Stimulated activated memory B cell treated with anti-CD40 and anti-IgM and Interleukin-4, amounts not matched to agents 10 μg/mL and 1 μg/mL and 100 μg/mL, for 72 hours (primary cell): Measurements from ENCODE around the gene ABHD16A.
"Not testable (repeated sequence)": the region's sequence is repeated elsewhere in the genome, so short reads cannot be mapped to it uniquely, and the experiment has no call there.

Experiments used
- ATAC-seq: fragments of 150-1000 bp; cut with Tn5 transposase; 2 replicates; pipeline ENCODE4 v1.10.0; 2021
- H3K27ac Mint-ChIP-seq: one replicate; pipeline ENCODE4 v1.8.0; 2022; ENCODE audit warnings: mild to moderate bottlenecking, mixed read lengths
- H3K27me3 Mint-ChIP-seq: one replicate; pipeline ENCODE4 v1.8.0; 2022; ENCODE audit warnings: mixed read lengths
- H3K36me3 Mint-ChIP-seq: one replicate; pipeline ENCODE4 v1.8.0; 2022; ENCODE audit warnings: mixed read lengths
- H3K4me1 Mint-ChIP-seq: one replicate; pipeline ENCODE4 v1.8.0; 2022; ENCODE audit warnings: mixed read lengths
- H3K4me3 Mint-ChIP-seq: one replicate; pipeline ENCODE4 v1.8.0; 2022; ENCODE audit warnings: mild to moderate bottlenecking, moderate library complexity, mixed read lengths
- H3K9me3 Mint-ChIP-seq: one replicate; pipeline ENCODE4 v1.8.0; 2022; ENCODE audit warnings: mixed read lengths

Gene ABHD16A

DNA sequence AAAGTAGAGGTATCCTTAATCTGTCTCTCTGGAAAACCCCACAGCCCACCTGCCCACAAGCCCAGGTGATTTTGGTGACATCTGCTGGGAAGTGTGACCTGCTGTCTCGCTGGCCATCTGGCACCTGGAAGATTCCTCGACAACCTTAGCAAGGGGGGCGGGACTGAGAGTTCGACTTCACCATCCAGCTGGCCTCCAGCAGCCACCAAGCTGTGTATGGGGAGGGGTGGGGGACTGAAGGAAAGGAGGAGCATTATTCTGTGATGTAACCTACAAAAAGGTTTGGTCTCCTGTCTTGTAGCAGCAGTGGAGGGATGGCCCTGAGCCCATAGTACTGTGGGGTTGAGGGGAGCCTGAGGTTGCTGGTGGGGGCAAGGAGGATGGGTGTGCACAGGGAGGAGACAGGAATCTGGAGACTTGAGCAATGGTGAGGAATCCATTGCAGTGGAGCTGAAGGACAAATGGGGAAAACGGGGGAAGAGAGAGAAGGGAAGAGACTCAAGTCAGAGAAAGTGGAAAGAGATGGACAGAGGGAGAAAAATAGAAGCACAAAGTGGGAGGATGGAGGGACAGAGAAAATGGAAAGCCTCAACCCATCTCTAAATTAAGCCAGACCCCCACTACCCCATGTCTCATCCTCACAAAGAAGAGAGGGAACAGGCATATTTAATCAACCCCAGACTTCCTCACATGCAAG is 7.5 kb upstream of the ABHD16A start:
- H3K27me3 Mint-ChIP-seq = no peaks in the 10 kb centered on the region

DNA sequence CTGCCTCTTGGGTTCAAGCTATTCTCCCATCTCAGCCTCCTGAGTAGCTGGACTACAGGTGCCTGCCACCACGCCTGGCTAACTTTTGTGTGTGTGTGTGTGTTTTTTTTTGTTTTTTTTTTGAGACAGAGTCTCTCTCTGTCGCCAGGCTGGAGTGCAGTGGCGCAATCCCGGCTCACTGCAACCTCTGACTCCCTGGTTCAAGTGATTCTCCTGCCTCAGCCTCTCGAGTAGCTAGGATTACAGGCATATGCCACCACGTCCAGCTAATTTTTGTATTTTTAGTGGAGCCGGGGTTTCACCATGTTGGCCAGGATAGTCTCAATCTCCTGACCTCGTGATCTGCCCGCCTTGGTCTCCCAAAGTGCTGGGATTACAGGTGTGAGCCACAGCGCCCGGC is 6.0 kb upstream of the ABHD16A start:
- not testable (repeated sequence) for H3K36me3 Mint-ChIP-seq, ATAC-seq, H3K27ac Mint-ChIP-seq, H3K9me3 Mint-ChIP-seq, H3K4me3 Mint-ChIP-seq, H3K27me3 Mint-ChIP-seq
- peaks cover 23% of the 10 kb centered on the region for H3K4me1 Mint-ChIP-seq

More for the DNA sequence above, 7.5 kb upstream of the ABHD16A start:
- peaks cover 23% of the 10 kb centered on the region for H3K4me1 Mint-ChIP-seq
- H3K4me3 Mint-ChIP-seq = peak overlapping the region; percentile 3
- no peak for ATAC-seq
- no peaks in the 10 kb centered on the region for H3K9me3 Mint-ChIP-seq
- H3K27ac Mint-ChIP-seq = peak overlapping the region; percentile 56
- H3K36me3 Mint-ChIP-seq = no peaks in the 10 kb centered on the region

DNA sequence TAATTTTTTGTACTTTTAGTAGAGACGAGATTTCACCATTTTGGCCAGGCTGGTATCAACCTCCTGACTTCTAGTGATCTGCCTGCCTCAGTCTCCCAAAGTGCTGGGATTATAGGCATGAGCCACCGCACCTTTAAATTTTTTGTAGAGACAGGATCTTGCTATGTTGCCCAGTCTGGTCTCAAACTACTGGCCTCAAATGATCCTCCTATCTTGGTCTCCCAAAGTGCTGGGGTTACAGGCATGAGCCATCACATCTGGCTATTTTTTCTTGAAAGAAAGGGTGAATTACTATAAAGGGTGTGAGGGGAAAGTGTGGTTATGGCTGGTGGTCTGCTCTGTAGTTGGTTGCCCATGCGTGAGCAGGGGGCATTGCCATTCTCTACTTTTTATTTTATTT is 5.1 kb upstream of the ABHD16A start:
- ATAC-seq = no peak
- H3K9me3 Mint-ChIP-seq = no peaks in the 10 kb centered on the region

DNA sequence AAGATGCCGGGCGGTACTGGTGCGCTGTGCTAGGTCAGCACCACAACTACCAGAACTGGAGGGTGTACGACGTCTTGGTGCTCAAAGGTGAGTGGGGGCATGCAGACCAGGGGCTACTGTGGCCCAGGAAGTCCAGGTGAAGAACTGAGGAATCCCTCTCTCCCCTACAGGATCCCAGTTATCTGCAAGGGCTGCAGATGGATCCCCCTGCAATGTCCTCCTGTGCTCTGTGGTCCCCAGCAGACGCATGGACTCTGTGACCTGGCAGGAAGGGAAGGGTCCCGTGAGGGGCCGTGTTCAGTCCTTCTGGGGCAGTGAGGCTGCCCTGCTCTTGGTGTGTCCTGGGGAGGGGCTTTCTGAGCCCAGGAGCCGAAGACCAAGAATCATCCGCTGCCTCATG is 4.6 kb upstream of the ABHD16A start:
- Mint-ChIP-seq H3K4me3 (no peak overlapping the region), H3K27me3 (no peaks in the 10 kb centered on the region), H3K27ac (no peak overlapping the region), H3K9me3 (no peaks in the 10 kb centered on the region), H3K36me3 (no peaks in the 10 kb centered on the region), H3K4me1 (peaks cover 23% of the 10 kb centered on the region)
- ATAC-seq = no peak

More for the DNA sequence above, 5.1 kb upstream of the ABHD16A start:
- Mint-ChIP-seq H3K27me3 (no peaks in the 10 kb centered on the region), H3K36me3 (no peaks in the 10 kb centered on the region), H3K4me1 (peaks cover 23% of the 10 kb centered on the region), H3K4me3 (no peak overlapping the region), H3K27ac (no peak overlapping the region)

DNA sequence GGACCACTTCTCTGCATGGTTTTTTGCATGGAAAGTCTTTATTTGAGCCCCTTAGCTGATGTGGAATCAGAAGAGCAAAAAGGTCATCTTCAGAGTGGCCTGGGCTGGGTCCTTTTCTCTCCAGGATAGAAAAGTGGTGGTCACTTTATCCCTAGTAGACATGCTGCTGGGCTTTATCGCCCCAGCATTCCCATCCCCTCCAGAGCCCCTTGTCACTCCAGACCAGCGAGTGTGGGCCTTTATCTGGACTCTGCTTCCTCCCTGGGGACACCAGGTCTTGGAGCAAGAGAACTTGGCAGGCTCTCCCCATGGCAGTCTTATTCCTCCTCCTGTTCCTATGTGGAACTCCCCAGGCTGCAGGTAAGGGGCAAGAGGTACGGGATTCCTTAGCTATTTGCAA is 3.5 kb upstream of the ABHD16A start, which contains the start of gene LY6G6F:
Gene LY6G6F (plus strand): TSS at position 268 of the 400 bp plus-strand sequence. CDS start 41 bp downstream, at position 309.
- H3K4me3 Mint-ChIP-seq = no peak within 1 kb of the TSS
- H3K27ac Mint-ChIP-seq = no peak within 1 kb of the TSS

DNA sequence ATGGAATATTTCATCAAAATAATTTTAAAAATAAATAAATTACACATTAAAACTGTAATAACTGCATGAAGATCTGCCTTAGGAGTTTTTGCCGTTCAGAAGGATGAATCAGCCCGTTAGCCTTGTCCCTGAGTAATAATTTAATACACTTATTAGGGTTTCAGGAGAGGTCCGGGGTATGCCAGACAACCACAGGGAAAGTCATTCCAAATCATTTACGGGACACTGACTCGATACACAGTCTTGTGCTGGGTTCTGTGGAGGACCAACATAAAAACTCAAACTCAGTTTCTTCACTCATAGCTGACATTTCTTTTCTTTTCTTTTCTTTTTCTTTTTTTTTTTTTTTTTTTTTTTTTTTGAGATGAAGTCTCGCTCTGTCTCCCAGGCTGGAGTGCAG is 2.8 kb upstream of the ABHD16A start:
- no peak overlapping the region for H3K4me3 Mint-ChIP-seq
- H3K36me3 Mint-ChIP-seq = no peaks in the 10 kb centered on the region
- H3K4me1 Mint-ChIP-seq = peaks cover 24% of the 10 kb centered on the region
- no peak overlapping the region for H3K27ac Mint-ChIP-seq
- no peaks in the 10 kb centered on the region for H3K9me3 Mint-ChIP-seq
- ATAC-seq = no peak
- no peaks in the 10 kb centered on the region for H3K27me3 Mint-ChIP-seq

More for the DNA sequence above, 3.5 kb upstream of the ABHD16A start, which contains the start of gene LY6G6F:
- Mint-ChIP-seq H3K4me1 (peaks cover 23% of the 10 kb centered on the region), H3K9me3 (no peaks in the 10 kb centered on the region), H3K36me3 (no peaks in the 10 kb centered on the region), H3K27me3 (no peaks in the 10 kb centered on the region)
- ATAC-seq = no peak

DNA sequence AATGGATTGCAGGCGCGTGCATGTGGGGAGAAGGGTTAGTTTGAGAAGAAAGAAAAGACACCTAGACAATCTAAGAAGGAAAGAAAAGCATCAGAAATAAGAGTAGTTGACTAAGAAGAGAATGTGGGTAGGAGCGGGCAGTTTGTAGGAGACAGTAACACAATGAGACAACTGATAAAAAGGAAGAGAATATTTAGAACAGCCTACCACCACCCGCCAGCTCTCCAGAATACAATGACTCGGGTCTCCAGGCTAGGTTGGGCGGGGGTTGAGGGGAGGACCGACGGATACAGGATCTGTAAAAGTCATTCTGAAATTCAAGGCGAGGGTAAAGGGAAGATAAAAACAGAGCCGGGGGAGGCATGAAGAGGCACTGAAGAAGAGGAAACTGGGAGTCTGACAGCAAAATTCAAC is 712 bp downstream of the ABHD16A start:
- no peaks in the 10 kb centered on the region for H3K27me3 Mint-ChIP-seq
- H3K36me3 Mint-ChIP-seq = peaks cover 5% of the 10 kb centered on the region
- peak overlapping the region; percentile 100 for H3K4me3 Mint-ChIP-seq
- no peaks in the 10 kb centered on the region for H3K9me3 Mint-ChIP-seq
- peak overlapping the region; percentile 96 for H3K27ac Mint-ChIP-seq
- H3K4me1 Mint-ChIP-seq = peaks cover 27% of the 10 kb centered on the region
- peak; percentile 4 for ATAC-seq

DNA sequence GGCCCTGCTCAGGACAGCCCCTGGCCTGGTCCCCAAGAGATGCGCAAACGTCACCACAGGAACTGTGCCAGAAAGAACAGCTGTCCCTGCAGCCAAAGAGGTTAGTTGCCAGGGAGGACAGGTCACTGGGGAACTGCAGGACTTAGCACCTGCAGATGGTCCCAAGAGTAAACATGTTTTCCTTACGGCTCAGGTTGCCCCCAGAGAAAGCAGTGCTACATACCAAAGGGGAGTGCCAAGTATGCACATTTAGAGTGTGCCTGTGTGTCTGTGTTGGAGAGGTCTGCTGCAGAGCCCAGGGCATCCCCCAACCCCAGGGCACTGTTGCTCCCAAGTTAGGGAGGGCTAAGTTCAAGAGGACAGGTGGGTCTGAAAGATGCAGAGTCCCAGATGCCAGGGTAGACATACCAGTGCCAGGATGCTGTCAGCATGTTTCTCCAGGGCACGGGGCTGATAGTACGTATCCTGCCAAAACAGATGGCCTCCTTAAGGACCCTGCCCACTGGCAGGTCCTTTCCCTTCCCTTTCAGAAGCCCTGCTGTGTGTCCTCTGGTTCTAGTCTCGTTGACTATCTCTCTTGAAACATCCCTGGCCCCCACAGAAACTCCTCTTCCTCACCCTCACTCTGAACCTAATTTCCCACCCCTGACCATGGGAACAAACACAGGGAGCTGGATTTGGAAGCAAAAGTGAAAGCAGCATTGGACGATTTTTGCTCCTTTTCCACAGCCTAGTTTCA is 1.3 kb downstream of the ABHD16A start:
- Mint-ChIP-seq H3K36me3 (peaks cover 10% of the 10 kb centered on the region), H3K9me3 (no peaks in the 10 kb centered on the region), H3K27me3 (no peaks in the 10 kb centered on the region), H3K4me3 (peak overlapping the region; percentile 100), H3K27ac (peak overlapping the region; percentile 96), H3K4me1 (peaks cover 30% of the 10 kb centered on the region)
- ATAC-seq = no peak

DNA sequence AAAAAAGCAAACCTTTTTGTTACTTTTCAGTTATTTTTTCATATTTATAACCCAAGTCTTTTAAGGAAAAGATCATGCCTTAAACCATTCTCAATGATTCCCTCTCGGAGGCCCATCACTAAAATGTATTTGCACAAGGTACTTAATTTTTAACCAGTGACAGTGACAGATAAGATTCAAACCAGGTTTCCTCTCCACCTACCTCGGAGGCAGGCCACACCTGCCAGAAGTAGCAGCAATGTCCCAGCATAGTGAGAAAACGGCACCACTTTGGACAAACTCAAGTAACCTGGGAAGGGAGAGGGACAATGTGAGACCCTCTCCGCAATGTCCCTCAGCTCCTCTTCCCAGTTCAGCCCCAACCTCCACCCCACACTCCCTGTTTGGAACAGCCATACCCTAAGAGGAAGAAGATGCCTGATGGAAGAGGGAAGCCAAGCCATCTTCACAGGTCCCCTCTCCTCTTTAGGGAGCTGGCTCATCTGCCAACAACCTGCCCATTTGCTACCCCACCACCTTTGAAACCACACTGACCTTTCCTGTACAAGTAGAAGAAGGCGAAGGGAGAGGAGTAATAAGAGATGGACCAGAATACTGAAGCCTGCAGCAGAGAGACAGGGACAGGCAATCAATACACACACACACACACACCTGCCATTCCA is 2.3 kb downstream of the ABHD16A start:
- peaks cover 30% of the 10 kb centered on the region for H3K4me1 Mint-ChIP-seq
- H3K9me3 Mint-ChIP-seq = no peaks in the 10 kb centered on the region
- H3K4me3 Mint-ChIP-seq = no peak overlapping the region
- ATAC-seq = no peak
- peaks cover 17% of the 10 kb centered on the region for H3K36me3 Mint-ChIP-seq
- H3K27ac Mint-ChIP-seq = peak overlapping the region; percentile 96
- H3K27me3 Mint-ChIP-seq = no peaks in the 10 kb centered on the region

DNA sequence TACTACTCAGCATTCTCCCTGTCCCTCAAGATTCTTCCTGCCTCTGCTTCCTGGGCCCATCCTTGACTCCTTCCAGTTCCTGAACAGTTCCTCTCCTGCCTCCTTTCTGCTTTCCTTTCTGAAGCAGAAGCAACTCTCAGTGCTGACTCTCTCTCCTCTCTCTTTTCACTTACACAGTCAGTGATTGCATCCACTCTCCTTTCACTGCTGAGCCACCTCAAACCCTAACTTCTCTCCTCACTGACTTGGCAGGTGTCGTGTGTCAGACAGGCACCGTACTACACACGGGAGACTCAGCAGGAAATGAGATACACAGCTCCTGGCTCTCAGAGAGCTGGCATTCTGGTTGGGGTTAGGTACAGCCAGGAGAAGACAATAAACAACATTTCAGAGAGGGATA is 5.6 kb downstream of the ABHD16A start:
- H3K27me3 Mint-ChIP-seq = no peaks in the 10 kb centered on the region
- no peak for ATAC-seq
- H3K27ac Mint-ChIP-seq = peak overlapping the region; percentile 23
- peaks cover 33% of the 10 kb centered on the region for H3K4me1 Mint-ChIP-seq
- H3K9me3 Mint-ChIP-seq = no peaks in the 10 kb centered on the region
- H3K36me3 Mint-ChIP-seq = peaks cover 24% of the 10 kb centered on the region
- H3K4me3 Mint-ChIP-seq = no peak overlapping the region

DNA sequence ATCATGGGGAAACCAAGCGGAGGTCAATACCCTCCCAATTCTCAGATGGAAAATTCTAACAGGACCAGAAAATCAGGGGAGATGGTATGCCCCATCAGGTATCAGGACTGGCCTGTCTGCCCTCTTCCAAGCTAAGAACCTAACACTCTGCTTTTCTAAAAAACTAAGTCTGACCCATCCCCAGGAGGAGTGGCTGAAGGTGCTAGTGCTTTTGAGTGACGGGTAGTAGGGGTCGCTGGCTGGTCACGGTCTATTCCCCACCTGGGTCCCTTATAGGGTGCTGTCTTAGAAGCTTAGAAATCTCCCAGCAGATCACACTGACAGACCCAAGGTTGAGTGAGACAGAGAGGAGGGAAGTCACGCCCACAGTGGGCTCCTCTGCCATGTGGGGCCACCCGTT is 9.6 kb downstream of the ABHD16A start:
- Mint-ChIP-seq H3K27ac (no peak overlapping the region), H3K4me1 (peaks cover 37% of the 10 kb centered on the region), H3K27me3 (no peaks in the 10 kb centered on the region), H3K4me3 (no peak overlapping the region), H3K9me3 (no peaks in the 10 kb centered on the region), H3K36me3 (peaks cover 55% of the 10 kb centered on the region)
- no peak for ATAC-seq

DNA sequence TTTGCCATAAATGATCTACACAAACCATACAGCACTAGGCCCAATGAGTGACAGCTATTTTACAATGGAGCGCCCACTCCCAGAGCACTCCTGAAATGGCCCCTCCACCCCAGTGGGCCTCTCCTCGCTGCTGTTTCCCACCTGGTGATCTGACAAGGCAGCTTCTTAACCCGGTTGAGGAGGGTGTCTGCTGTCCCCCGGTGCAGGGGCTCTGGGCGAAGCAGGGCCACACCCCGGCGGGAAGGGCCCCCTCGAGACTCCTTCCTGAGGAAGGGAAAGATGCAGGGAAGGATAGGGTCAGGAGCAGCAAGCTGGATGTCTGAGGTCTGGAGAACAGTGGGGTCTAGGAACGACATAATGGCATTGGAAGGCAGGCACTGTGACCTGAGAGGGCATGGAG is 10.2 kb downstream of the ABHD16A start:
- H3K36me3 Mint-ChIP-seq = peaks cover 57% of the 10 kb centered on the region
- no peaks in the 10 kb centered on the region for H3K9me3 Mint-ChIP-seq
- ATAC-seq = no peak
- H3K4me3 Mint-ChIP-seq = no peak overlapping the region
- H3K27ac Mint-ChIP-seq = no peak overlapping the region
- no peaks in the 10 kb centered on the region for H3K27me3 Mint-ChIP-seq
- H3K4me1 Mint-ChIP-seq = peaks cover 35% of the 10 kb centered on the region

DNA sequence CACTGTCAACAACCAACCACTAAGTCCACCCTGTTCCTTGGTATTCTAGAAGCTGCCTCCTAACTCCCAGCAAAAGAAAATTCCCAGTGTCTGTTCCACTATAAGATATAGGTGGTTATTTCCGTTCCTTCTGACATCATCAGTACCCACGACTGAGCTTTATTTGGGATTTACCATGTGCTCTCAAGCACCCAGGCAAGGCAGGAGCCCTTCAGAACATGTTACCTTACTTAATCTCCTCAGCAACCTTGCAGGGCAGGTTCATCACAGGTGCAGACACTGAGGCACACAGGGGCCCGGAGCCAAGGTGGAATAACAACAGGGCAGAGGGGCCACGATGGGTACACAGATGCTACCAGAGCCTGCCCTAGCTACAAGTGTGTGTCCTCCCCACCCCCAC is 10.8 kb downstream of the ABHD16A start:
- no peak for ATAC-seq
- no peaks in the 10 kb centered on the region for H3K27me3 Mint-ChIP-seq
- no peak overlapping the region for H3K27ac Mint-ChIP-seq
- peaks cover 30% of the 10 kb centered on the region for H3K4me1 Mint-ChIP-seq
- no peak overlapping the region for H3K4me3 Mint-ChIP-seq
- no peaks in the 10 kb centered on the region for H3K9me3 Mint-ChIP-seq
- H3K36me3 Mint-ChIP-seq = peaks cover 57% of the 10 kb centered on the region

DNA sequence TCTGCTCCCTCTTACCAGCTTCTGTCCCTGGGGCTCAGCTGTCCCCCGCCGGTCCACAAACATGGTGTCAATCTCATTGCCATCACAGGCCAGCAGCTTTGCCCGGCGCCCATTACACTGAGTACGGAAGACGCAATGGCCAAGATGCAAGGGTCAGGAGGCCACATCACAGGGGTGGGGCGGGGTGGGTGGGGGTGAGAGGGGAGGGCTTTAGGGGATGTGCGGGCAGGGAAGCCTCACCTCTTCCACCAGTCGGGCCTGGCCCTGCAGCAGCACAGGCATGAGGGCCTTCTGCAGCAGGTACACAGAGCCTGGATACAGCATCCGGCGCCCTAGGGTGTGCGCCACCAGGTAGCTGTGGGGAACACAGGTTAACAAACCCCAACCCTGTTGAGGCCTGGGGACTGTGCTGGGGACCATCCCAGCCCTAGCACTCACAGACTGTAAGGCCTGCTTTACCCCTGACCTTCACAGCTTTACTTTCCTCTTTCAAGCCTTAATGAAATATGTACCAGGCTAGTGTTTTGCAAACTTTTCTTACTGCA is 11.5 kb downstream of the ABHD16A start:
- Mint-ChIP-seq H3K27ac (no peak overlapping the region), H3K36me3 (peaks cover 54% of the 10 kb centered on the region), H3K9me3 (no peaks in the 10 kb centered on the region), H3K27me3 (no peaks in the 10 kb centered on the region), H3K4me3 (no peak overlapping the region), H3K4me1 (peaks cover 28% of the 10 kb centered on the region)
- no peak for ATAC-seq

DNA sequence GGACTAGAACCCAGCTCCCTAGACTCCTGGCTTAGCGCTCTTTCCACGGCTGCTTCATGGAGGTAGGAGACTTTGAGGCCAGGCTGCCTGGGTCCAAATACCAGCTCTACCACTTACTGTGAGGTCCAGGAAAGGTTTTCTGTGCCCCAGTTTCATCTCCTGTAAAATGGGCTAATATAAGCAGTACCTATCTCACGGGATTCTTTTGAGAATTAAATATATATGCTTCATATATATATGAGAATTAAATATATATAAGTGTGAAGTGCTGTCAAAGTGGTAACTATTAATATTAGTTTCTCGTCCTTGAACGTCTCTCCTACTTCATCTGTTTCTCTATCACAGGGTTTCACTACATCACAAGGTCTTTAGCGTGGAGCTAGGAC is 12.1 kb downstream of the ABHD16A start:
- no peak overlapping the region for H3K4me3 Mint-ChIP-seq
- H3K27me3 Mint-ChIP-seq = no peaks in the 10 kb centered on the region
- peaks cover 54% of the 10 kb centered on the region for H3K36me3 Mint-ChIP-seq
- H3K9me3 Mint-ChIP-seq = no peaks in the 10 kb centered on the region
- no peak for ATAC-seq
- no peak overlapping the region for H3K27ac Mint-ChIP-seq
- peaks cover 28% of the 10 kb centered on the region for H3K4me1 Mint-ChIP-seq
